Glomerular visceral epithelial cell (primary cell): ENCODE results near the gene SDK1.

Experiments used
- DNase-seq: peaks from one replicate; pipeline ENCODE4 v3.0.0-alpha.2; 2016; ENCODE audit errors: extremely low spot score

SDK1 gene

DNA sequence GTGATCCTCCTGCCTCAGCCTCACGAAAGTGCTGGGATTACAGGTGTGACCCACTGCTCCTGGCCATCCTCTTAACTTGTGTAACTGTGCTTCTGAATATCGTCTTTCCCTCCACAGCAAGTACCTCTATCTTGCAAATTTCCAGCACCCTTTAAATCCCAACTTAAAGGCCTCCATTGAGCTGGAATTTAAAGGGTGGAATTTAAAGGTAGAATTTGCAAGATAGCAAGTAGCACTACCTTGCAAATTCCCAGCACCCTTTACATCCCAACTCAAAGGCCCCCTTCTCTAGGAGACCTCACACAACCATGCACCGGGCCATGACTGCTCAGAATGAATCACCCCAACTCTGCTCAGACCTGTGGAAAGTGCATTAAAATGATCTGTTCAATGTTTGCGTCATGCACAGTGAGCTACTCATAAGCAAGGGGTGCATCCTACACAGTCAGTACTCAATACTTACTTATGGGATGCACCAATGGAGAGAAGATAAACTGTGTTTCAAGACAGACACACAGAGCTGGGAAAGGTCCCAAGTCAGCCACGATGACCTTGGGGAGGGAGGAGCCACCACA lies 17.8 kb upstream of the SDK1 start:
- no peak for DNase-seq

DNA sequence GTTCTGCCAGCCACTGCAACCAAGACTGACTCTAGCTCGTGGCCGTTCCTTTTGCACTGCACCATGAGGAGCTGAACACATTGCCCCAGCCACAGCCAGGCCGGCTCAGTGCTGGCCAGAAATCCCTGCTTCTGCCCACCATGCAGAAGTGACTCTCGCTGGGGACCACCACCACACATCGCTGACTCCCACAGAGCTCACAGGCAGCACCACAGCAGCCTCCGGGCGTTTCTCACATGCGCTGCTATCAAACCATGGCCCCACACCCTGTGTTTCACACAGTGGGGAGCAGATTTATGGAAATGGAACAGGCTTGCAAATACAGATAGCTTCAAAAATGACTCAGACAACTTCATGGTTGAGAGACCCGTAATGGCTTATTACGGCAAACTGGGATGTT lies 15.4 kb upstream of the SDK1 start:
- DNase-seq, result no peak

DNA sequence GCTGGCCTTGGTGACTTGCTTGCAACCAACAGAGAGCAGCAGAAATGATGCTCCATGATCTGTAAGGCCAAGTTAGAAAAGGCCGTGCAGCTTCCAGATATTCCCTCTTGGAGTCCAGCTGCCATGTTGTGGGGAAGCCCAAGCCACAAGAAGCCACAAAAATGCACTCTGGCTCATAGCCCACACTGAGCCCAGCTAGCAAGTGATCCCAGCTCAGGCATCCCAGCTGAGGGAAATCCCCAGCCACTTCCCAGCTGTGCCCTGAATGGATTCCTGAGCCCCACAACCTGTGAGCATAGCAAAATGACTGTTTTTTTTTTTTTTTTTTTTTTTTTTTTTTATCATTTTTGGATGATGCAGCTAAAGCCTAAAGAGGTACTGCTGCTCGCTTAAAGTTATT lies 11.1 kb upstream of the SDK1 start:
- DNase-seq, result peak; percentile 93

DNA sequence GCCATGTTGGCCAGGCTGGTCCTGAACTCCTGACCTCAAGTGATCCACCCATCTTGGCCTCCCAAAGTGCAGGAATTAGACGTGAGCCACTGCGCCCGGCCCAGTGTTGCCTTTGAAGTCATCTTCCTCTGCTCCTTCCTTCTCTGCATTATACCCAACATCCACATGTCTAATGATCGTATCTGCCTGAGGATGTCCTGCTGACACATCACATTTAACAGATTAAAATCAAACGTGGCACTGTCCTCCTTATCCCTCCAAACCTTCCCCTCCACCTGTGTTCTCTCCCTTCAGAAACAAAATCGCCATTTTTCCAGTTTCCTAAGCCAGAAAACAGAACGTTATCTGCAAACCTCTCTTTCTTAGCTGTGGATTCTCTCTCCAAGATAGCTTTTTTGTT lies 8.4 kb upstream of the SDK1 start:
- no peak for DNase-seq

DNA sequence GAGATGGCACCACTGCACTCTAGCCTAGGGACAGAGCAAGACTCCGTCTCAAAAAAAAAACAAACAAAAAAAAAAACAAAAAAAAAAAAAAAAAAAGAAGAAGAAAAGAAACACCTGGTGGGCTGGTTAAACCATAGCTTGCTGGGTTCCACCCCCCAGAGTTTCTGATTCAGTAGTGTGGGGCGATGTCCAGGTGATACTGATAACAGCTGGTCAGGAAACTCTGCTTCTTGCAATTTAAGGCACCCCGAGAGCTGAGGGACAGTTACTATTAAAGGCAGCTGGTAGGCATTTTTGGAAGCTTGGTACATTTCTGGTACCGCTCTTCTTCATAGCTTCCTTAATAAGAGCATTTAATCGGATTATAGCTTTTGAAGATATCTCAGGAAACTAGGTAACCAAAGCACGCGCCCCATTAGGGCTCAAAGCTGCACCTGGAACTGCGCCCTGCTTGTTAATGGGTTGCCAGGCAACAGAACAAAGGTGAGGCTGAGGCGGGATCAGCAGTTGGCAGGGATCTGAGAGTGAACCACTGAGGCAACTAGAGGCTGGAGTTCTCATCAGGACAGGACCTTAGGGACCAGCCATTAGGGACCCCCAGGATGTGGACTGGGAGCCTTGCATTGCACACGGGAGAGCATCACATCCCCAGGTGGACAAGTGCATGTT lies 6.5 kb upstream of the SDK1 start:
- no peak for DNase-seq

DNA sequence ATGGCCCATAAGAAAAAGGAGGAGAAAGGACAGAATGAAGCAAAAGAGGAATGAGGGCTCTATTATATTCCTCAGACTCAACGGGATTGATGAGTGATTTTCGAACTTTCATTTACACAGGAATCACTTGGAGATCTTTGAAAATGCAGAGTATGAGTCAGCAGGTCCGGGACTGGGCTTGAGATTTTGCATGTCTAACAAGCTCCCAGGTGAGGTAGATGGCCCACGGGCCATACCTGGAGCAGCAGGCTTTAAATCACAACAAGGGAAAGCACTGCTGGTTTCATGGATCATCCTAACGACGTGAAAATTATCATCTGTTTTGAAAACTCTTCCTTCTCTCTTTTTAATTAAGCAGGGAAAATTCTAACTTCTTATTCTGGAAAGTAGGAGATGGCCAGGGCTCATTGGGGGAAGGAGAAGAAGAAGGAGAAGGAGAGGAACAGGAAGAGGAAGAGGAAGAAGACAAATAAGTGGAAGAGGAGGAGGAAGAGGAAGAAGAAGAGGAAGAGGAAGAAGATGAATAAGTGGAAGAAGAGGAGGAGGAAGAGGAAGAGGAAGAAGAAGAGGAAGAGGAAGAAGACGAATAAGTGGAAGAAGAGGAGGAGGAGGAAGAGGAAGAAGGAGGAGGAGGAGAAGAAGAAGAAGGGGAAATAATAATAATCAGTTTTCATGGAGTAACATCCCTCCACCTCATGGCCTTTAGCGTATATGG lies 3.8 kb upstream of the SDK1 start:
- DNase-seq, result no peak

DNA sequence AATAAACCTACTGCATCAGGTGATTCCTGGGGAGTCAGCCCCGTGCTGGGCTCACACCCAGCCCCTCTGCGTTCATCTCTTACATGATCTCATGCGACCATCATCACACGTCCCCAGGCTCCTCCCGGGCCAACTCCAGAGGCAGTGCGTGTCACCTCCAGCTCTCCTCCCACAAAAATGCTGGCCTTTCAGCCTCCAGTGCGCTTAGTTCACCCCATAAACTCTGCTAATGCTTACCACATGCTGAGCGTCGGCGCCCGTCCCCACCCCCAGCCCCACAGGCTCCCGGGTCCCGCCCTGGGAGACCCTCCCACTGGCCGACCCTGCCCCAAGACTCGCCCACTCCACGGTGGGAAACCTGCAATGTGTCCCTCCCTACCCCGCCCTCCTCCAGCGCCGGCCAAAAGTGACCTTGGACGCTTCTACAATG lies 816 bp upstream of the SDK1 start:
- peak; percentile 31 for DNase-seq

DNA sequence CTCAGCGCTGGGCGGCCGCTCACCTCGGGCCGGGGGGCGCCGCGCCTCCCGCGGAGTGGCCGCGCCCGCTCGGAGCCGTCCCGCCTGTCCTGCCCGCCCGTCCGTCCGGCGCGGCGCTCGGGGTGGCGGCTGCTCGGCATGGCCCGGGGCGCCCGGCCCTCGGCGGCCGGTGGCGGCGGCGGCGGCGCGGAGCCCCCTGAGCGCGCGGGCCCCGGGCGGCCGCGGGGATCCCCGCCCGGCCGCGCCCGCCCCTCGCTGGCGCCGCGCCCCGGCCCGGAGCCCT lies 338 bp downstream of the SDK1 start:
- DNase-seq, result no peak

DNA sequence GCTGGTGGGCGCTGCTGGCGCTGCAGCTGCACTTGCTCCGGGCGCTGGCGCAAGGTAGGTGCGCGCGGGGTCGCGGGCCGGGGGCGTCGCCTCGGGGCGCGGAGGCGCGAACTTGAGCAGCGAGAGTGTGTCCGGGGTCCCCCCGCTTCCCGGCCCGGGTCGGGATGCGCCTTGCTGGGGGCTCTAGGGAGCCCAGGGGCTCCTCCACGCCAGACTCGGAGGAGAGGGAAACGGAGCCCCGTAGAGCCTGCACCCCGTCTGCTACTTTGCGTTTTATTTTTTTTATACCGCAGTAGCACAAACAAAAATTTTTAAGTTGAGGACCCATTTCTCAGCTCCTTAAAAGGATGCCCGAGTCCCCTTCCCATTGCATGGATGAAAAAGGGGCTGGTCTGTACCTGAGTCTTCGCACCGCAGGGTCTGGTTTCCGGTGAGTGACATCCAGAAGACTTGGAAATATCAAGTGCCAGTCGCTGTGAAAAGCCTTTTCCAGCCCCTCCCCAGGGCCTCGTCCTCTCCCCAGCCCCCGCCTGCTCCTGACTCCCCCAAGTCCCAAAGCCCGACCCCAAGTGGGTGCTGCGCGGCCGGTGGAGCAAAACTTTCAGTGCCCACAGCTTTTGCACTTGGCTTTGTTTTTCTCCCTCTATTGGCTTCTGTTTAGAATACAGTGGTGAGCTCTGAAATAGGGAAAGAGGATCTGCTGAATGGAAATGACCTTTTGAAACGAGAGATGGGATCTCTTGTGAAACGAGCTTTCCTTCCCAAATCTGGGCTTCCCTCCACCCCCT lies 973 bp downstream of the SDK1 start:
- DNase-seq, result peak; percentile 40

DNA sequence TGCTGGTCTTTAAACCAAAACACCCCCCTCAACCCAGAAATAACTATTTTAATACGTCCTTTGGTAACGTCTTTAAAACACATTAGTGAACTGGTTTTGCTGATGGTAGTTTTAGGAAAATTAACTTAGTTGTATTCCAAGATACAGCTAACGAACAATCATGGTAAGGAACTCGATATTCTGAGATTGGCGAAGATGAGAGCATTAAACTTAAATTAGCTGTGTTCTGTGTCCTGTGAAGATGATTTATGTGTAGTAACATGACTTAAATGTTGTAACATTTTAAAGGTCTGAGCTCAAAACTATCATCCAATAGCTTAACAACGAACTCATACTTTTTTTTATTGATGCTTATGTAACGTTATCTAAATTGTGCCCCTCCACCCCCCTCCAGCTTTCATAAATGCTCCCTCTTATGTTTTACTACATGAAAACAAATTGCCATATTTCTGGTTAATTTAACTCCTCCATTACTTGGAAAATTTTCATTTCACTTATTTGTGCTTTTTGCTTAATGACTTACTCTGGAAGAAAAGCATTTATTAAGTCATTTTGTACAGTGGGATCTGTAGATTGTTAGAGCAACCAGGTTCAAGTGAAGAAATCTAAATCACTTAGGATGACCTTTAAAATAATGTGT lies 1.7 kb downstream of the SDK1 start:
- DNase-seq, result no peak

DNA sequence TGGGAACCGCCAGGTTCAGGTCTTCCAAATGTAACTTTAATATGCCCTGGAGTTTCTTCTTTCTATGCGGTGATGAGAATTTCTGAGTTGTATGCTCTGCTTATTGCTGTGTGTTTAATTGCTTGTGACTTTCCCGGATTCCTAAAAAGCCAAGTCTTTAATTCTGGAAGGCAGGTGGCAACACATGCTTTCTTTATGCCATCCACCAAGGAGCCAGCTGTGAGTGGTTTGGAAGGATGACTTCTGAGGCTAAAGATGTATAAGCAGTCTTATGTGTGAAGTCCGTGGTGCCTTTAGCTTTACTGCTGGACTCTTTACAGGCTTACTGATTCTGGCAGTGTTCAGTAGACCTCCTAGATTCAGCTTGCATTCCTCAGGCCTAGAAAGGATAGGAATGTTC lies 3.1 kb downstream of the SDK1 start:
- DNase-seq, result no peak

DNA sequence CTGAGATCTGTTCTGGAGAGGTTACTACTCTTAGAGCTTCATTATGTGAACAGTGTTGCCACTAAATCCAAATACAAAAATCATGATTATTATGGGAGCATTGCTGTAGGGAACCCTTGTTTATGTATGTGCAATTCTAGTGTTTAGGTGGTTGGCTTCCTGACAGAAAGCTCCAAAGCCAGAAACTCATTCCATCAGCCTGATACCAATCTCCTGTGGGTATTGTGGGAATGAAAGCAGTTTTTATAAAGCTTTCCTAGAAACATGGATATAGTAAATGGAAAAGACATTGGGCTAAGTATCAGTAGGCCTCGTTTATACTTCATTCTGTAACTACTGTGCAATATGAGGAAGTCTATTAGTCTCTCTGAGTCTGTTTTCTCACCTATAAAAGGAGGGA lies 6.4 kb downstream of the SDK1 start:
- no peak for DNase-seq

DNA sequence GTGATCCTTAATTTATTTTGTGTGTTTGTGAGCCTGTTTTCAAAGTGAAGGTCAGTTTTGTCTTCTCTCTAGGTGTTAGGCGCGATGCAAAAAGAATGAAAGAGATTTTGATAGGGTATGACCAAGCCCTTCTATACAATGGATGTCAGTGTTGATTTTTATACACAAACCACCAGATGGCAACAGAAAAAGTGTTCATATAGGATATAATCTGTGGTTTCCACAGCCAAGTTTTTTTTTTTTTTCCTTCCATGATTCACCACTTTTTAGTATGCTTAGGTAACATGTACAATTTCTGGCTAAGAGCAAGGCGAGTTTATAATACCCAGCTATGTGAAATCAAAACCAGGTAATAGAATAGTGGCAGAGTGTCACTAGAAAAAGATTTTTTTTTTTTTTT lies 8.1 kb downstream of the SDK1 start:
- DNase-seq, result peak; percentile 36

DNA sequence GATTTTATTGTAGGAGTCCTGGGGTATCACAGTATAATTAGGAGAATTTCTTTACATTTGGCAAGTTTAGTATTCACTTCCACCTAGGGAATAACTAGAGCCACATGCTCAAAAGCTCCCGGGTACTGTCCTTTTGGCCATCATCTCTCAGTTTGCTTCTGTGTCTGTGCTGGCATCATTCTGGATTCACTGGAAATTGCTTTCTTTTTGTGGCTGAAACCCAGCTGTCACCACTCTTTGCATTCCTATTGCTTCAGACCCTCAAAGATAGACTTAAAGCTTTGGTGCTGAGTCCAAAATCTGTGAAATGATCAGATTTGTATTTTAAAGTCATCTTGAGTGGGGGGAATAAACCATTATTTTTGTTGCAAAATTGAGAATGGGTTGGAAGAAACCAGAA lies 8.9 kb downstream of the SDK1 start:
- no peak for DNase-seq

DNA sequence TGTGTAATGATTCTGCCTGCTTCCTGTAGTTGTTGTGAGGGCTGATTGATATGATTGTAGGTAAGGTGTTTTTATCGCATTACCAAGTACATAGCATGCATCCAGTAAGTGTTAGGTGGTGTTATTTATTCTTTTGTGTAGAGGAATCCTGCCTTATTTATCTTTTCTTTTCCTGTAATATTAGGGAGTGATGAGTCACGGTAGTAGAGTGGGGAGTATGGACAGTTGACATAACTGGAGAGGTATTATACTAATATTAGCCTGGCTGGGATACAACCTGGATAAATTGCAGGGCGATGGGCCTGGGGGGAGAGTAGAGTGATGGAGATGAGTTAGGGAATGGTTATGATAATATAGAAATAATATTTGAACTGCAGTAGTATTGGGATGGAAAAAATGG lies 9.8 kb downstream of the SDK1 start:
- DNase-seq, result no peak

DNA sequence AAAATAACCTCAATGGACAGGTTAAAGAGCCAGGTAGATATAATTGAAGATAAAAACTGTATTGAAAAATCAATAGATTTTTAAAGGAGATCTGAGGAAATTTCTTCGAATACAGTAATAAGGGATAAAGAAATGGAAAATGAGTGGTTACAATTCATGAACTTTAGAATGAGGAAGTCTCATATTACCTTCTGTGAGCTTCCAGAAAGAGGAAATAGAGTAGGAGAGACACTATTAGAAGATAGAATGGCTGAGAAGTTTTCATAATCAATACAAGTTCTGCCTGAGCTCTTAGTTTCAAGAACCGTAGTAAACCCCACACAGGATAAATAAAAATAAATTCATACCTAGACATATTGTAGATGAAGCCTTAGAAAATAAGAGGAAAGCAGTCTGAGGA lies 11.5 kb downstream of the SDK1 start:
- DNase-seq, result no peak

DNA sequence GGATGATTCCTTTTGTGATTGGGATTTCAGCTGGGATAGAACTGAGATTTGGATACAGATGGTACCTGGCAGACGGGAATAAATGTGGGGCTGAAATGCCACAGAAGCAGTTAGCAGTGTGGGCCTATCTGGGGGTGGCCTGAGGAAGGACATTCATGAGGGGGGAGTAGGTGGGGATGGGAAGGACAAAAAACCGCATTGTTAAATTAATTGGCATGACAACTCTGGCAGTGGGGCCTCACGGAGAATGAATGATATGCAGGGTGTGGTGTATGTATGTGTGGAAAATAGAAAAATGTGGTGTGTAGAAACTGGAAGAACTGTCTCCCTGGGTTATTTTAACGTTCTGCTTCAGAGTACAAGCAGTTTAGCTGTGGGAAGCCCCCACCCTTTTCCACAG lies 17.8 kb downstream of the SDK1 start:
- no peak for DNase-seq

DNA sequence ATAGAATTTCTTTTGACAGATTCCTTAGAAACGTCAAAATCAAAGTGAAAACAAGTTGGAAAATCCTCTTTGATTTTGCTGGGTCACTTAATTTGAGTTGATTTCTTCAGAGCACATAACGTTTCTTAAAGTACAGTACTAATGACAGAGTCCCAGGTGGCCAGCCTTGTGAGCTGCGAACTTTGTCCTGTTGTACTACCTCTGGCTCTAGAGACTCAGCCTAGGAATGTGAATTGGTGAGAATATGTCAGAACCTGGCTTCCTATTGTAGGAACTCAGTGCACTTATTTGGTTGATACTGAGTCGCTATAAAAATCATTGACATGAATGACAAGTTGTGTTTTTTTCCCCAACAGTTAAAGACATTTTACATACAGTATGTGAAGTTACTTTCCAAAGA lies 20.2 kb downstream of the SDK1 start:
- no peak for DNase-seq

DNA sequence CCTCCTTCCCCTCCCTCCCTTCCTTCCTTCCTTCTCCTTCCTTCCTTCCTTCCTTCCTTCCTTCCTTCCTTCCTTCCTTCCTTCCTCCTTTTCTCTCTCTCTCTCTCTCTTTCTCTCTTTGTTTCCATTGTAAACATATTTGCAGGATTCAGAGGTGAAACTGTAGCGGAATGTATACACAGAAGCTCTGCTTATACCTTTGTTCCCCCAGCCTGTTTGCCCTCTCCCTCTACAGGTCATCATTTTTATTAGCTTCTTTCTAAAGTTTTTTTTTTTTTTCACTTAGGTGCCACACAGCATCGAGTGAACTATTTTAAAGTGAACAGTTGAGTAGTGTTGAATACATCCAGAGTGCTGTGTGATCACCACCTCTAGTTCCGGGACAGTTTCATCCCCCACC lies 20.7 kb downstream of the SDK1 start:
- DNase-seq, result no peak

DNA sequence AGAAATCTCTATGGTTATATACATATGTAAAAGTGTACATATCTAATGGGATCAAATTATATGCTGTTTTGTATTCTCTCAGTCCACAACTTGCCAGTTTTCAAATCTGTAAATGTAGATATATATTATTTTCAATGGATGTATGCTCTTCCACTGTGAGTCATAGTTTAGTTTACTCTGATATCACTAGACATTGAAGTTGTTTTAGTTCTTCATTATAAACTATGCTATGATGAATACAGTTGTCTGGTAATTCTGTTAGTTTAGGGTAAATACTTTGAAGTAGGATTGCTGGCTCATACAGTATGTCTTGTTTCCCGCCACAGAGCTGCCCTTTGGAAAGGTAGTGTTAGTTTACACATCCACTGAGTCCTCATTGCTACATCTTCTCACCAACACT lies 25.2 kb downstream of the SDK1 start:
- DNase-seq, result no peak

DNA sequence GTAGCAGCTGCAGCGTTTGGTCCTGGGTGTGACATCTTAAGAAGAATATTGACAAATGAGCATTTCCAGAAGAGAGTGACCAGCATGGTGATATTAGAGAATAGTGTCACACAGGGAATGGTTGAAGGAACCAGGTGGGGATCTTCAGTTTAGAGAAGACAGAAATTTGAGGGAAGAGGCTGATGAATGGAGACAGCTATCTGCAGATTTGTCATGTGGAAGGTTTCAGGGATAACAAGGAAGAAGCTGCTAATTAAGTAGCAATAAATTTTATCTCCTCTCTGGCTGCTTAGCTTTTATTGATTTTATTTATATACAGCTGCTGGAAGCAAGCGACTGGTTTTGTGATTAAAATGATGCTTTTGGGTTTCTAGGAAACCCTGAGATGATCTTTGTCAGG lies 26.0 kb downstream of the SDK1 start:
- DNase-seq, result no peak

DNA sequence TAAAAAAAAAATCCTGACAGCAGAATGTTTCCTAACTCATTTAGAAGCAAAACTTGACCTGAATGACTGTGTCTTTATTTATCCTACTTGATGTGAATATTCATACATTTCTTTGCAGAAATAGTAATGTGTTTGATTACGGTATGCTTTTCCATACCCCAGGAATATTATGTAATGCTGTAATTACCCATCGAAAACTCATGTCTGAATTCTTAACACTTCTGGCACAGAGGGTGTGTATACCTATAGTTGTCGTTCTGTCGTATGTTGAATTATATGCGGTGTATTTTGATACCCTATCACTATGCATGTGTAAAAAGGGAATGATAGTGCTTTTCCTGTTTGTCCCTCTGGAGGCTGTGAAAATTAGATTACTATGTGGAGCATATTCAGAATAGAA lies 26.6 kb downstream of the SDK1 start:
- DNase-seq, result no peak
